GM20431 (cell line): ENCODE data around the gene NOC2L.
"Not testable (repeated sequence)": the region's sequence is repeated elsewhere in the genome, so short reads cannot be mapped to it uniquely, and the experiment has no call there.

ENCODE experiments used
- in situ Hi-C: fragments of 300-500 bp; cut with MseI, MboI; formaldehyde crosslinking; loops from one replicate; pipeline ENCODE4 v1.15.0; 2020; ENCODE audit warnings: low sequenced_read_pairs; ENCODE audit not compliant: unreplicated experiment

NOC2L gene

GRCh38 chr1:978069-978834 lies 19.2 kb upstream of the NOC2L start:
- in situ Hi-C loops, result no loop called here

- in situ Hi-C loops, result not testable (repeated sequence)
These were observed 17.7 kb upstream of the NOC2L start for GRCh38 chr1:976791-977190.

GRCh38 chr1:975896-976683 lies 17.0 kb upstream of the NOC2L start:
- in situ Hi-C loops, result no loop called here

GRCh38 chr1:975365-975764 lies 16.3 kb upstream of the NOC2L start:
- in situ Hi-C loops, result no loop called here

- in situ Hi-C loops, result no loop called here
These were observed 15.8 kb upstream of the NOC2L start for GRCh38 chr1:974687-975328.

- in situ Hi-C loops, result no loop called here
These were observed 15.2 kb upstream of the NOC2L start for GRCh38 chr1:974293-974640.

GRCh38 chr1:973459-974292 lies 14.6 kb upstream of the NOC2L start:
- in situ Hi-C loops, result no loop called here

GRCh38 chr1:972726-973458 lies 13.8 kb upstream of the NOC2L start:
- in situ Hi-C loops, result no loop called here

GRCh38 chr1:971751-972506 lies 12.9 kb upstream of the NOC2L start:
- in situ Hi-C loops, result no loop called here

- in situ Hi-C loops, result no loop called here
These were observed 12.1 kb upstream of the NOC2L start for GRCh38 chr1:970973-971730.

GRCh38 chr1:970242-970972 lies 11.4 kb upstream of the NOC2L start:
- in situ Hi-C loops, result no loop called here

- in situ Hi-C loops, result no loop called here
These were observed 10.3 kb upstream of the NOC2L start for GRCh38 chr1:969260-969855.

- in situ Hi-C loops, result no loop called here
These were observed 8.6 kb upstream of the NOC2L start for GRCh38 chr1:967466-968343.

- in situ Hi-C loops, result no loop called here
These were observed 7.7 kb upstream of the NOC2L start for GRCh38 chr1:966704-967300.

GRCh38 chr1:966135-966703 lies 7.2 kb upstream of the NOC2L start, which contains the start of gene PLEKHN1:
TSS of gene PLEKHN1 (plus strand) at chr1:966482. CDS start at chr1:966532, 50 bp downstream.
- in situ Hi-C loops, result no loop called here
